HEK293 (cell line): Measurements from ENCODE around the gene MMP19.

Experiments used
- HOXC10 ChIP-seq: sonication (generic); formaldehyde crosslinking; IDR thresholded peaks from 2 replicates; pipeline ENCODE4 v1.8.1; 2023; ENCODE audit warnings: mild to moderate bottlenecking, missing genetic modification reagents
- SCRT2 ChIP-seq: fragments of 450-650 bp; formaldehyde crosslinking; IDR thresholded peaks from 2 replicates; pipeline ENCODE4 v1.5.1; 2016; ENCODE audit warnings: missing biosample characterization, missing genetic modification characterization
- SP2 ChIP-seq: fragments of 450-650 bp; formaldehyde crosslinking; IDR thresholded peaks from 2 replicates; pipeline ENCODE4 v1.5.1; 2016; ENCODE audit warnings: missing biosample characterization, missing genetic modification characterization
- YY2 ChIP-seq: fragments of 450-650 bp; formaldehyde crosslinking; IDR thresholded peaks from 2 replicates; pipeline ENCODE4 v1.5.1; 2016; ENCODE audit warnings: missing biosample characterization, missing genetic modification characterization
- ZBTB48 ChIP-seq: fragments of 450-650 bp; formaldehyde crosslinking; IDR thresholded peaks from 2 replicates; pipeline ENCODE4 v1.5.1; 2016; ENCODE audit warnings: missing biosample characterization, missing genetic modification characterization
- ZNF114 ChIP-seq: fragments of 450-650 bp; formaldehyde crosslinking; IDR thresholded peaks from 2 replicates; pipeline ENCODE4 v1.5.0; 2017; ENCODE audit warnings: missing biosample characterization, missing genetic modification characterization
- ZNF133 ChIP-seq: fragments of 450-650 bp; formaldehyde crosslinking; IDR thresholded peaks from 2 replicates; pipeline ENCODE4 v1.5.1; 2016; ENCODE audit warnings: missing biosample characterization, missing genetic modification characterization
- ZNF248 ChIP-seq: fragments of 450-650 bp; formaldehyde crosslinking; IDR thresholded peaks from 2 replicates; pipeline ENCODE4 v1.5.1; 2017; ENCODE audit warnings: missing biosample characterization, missing genetic modification characterization
- ZNF324 ChIP-seq: fragments of 450-650 bp; formaldehyde crosslinking; IDR thresholded peaks from 2 replicates; pipeline ENCODE4 v1.5.1; 2016; ENCODE audit warnings: missing biosample characterization, missing genetic modification characterization
- ZNF366 ChIP-seq: fragments of 450-650 bp; formaldehyde crosslinking; conservative IDR thresholded peaks from 2 replicates; pipeline ENCODE4 v1.5.1; 2016; ENCODE audit warnings: missing biosample characterization, missing genetic modification characterization
- ZNF610 ChIP-seq: fragments of 450-650 bp; formaldehyde crosslinking; IDR thresholded peaks from 2 replicates; pipeline ENCODE4 v1.5.1; 2016; ENCODE audit warnings: missing biosample characterization, missing genetic modification characterization, borderline replicate concordance
- ZNF621 ChIP-seq: fragments of 450-650 bp; formaldehyde crosslinking; IDR thresholded peaks from 2 replicates; pipeline ENCODE4 v1.5.1; 2017; ENCODE audit warnings: missing biosample characterization, missing genetic modification characterization
- ZNF843 ChIP-seq: fragments of 450-650 bp; formaldehyde crosslinking; IDR thresholded peaks from 2 replicates; pipeline ENCODE4 v1.5.1; 2016; ENCODE audit warnings: missing biosample characterization, missing genetic modification characterization
- ZXDB ChIP-seq: fragments of 450-650 bp; formaldehyde crosslinking; IDR thresholded peaks from 2 replicates; pipeline ENCODE4 v1.5.1; 2016; ENCODE audit warnings: missing biosample characterization, missing genetic modification characterization
- TF ChIP-seq, protein P1 (sequence below): fragments of 450-650 bp; formaldehyde crosslinking; IDR thresholded peaks from 2 replicates; pipeline ENCODE4 v1.5.1; 2016; ENCODE audit warnings: missing biosample characterization, missing genetic modification characterization
- TF ChIP-seq, protein P2 (sequence below): fragments of 450-650 bp; formaldehyde crosslinking; IDR thresholded peaks from 2 replicates; pipeline ENCODE4 v1.5.1; 2017; ENCODE audit warnings: missing biosample characterization, missing genetic modification characterization
- TF ChIP-seq, protein P3 (sequence below): fragments of 450-650 bp; formaldehyde crosslinking; conservative IDR thresholded peaks from 2 replicates; pipeline ENCODE4 v1.5.1; 2016; ENCODE audit warnings: low read depth, missing biosample characterization, missing genetic modification characterization
- TF ChIP-seq, protein P4 (sequence below): fragments of 450-650 bp; formaldehyde crosslinking; IDR thresholded peaks from 2 replicates; pipeline ENCODE4 v1.5.1; 2016; ENCODE audit warnings: missing biosample characterization, missing genetic modification characterization, low read depth

Gene MMP19

DNA sequence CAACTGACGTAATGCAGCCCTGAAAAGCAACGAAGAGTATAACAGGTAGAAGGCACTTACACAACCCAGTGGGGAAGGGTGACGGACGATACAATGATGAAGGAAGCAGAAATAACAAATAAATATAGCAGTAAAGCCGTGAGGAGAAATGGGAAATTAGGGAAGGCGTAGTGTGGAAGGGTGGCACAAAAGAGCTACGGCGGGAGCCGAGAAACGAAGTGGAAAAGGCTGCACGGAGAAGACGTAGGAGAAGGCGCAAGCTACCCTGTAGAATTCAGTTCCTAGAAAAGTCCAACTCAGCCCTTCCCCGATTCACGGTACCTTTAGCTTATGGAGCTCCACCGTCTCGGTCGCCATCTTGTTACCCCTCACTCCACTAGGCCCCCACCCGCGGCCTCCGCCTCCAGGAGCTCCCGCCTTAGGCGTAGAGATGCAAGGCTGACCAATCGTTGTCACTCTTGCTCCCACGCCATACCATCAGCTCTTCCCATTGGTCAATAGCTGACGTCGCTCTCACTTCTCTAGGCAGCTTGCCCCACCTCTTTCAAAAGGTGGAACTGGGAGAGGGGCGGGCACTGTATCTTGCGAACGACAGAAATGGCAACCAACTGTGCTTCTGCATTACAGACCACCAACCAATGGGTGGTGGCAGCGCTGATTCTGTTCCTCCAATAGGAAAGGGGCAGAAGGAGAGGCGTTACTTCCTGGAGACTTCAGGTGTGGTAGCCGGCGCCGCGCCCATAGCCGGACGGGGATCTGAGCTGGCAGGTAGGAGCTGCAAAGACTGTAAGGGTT, 25.2 kb downstream of the MMP19 start, which contains the start of the genes ORMDL2 and SARNP (continued):
- TF ChIP-seq ZNF610 (tag by site-specific recombination) (peak; percentile 78; the same call in 1 of the 2 replicates), ZNF114 (tag by site-specific recombination) (no peak), ZXDB (tag by site-specific recombination) (peak; percentile 77), ZNF366 (tag by site-specific recombination) (peak; percentile 88), ZBTB48 (tag by site-specific recombination) (peak; percentile 94), ZNF133 (tag by site-specific recombination) (peak; percentile 100), ZNF621 (tag by site-specific recombination) (no peak), ZNF324 (tag by site-specific recombination) (peak; percentile 90), ZNF248 (no peak), YY2 (tag by site-specific recombination) (peak; percentile 86), SCRT2 (tag by site-specific recombination) (peak; percentile 91), ZNF843 (peak; percentile 53; the same call in 1 of the 2 replicates), SP2 (tag by site-specific recombination) (peak; percentile 99), HOXC10 (CRISPR knock-in tag) (no peak)
- TF ChIP-seq, protein P1, sequence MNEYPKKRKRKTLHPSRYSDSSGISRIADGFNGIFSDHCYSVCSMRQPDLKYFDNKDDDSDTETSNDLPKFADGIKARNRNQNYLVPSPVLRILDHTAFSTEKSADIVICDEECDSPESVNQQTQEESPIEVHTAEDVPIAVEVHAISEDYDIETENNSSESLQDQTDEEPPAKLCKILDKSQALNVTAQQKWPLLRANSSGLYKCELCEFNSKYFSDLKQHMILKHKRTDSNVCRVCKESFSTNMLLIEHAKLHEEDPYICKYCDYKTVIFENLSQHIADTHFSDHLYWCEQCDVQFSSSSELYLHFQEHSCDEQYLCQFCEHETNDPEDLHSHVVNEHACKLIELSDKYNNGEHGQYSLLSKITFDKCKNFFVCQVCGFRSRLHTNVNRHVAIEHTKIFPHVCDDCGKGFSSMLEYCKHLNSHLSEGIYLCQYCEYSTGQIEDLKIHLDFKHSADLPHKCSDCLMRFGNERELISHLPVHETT (tag by site-specific recombination), result peak; percentile 89
- TF ChIP-seq, protein P2, sequence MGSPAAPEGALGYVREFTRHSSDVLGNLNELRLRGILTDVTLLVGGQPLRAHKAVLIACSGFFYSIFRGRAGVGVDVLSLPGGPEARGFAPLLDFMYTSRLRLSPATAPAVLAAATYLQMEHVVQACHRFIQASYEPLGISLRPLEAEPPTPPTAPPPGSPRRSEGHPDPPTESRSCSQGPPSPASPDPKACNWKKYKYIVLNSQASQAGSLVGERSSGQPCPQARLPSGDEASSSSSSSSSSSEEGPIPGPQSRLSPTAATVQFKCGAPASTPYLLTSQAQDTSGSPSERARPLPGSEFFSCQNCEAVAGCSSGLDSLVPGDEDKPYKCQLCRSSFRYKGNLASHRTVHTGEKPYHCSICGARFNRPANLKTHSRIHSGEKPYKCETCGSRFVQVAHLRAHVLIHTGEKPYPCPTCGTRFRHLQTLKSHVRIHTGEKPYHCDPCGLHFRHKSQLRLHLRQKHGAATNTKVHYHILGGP (tag by site-specific recombination), result no peak
- TF ChIP-seq, protein P3, sequence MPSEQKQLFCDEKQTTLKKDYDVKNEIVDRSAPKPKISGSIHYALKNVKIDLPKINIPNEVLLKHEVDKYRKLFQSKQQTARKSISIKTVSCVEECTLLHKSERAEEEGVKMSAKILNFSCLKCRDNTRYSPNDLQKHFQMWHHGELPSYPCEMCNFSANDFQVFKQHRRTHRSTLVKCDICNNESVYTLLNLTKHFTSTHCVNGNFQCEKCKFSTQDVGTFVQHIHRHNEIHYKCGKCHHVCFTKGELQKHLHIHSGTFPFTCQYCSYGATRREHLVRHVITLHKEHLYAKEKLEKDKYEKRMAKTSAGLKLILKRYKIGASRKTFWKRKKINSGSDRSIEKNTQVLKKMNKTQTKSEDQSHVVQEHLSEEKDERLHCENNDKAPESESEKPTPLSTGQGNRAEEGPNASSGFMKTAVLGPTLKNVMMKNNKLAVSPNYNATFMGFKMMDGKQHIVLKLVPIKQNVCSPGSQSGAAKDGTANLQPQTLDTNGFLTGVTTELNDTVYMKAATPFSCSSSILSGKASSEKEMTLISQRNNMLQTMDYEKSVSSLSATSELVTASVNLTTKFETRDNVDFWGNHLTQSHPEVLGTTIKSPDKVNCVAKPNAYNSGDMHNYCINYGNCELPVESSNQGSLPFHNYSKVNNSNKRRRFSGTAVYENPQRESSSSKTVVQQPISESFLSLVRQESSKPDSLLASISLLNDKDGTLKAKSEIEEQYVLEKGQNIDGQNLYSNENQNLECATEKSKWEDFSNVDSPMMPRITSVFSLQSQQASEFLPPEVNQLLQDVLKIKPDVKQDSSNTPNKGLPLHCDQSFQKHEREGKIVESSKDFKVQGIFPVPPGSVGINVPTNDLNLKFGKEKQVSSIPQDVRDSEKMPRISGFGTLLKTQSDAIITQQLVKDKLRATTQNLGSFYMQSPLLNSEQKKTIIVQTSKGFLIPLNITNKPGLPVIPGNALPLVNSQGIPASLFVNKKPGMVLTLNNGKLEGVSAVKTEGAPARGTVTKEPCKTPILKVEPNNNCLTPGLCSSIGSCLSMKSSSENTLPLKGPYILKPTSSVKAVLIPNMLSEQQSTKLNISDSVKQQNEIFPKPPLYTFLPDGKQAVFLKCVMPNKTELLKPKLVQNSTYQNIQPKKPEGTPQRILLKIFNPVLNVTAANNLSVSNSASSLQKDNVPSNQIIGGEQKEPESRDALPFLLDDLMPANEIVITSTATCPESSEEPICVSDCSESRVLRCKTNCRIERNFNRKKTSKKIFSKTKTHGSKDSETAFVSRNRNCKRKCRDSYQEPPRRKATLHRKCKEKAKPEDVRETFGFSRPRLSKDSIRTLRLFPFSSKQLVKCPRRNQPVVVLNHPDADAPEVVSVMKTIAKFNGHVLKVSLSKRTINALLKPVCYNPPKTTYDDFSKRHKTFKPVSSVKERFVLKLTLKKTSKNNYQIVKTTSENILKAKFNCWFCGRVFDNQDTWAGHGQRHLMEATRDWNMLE (tag by site-specific recombination), result peak; percentile 38; the same call in 1 of the 2 replicates
- TF ChIP-seq, protein P4, sequence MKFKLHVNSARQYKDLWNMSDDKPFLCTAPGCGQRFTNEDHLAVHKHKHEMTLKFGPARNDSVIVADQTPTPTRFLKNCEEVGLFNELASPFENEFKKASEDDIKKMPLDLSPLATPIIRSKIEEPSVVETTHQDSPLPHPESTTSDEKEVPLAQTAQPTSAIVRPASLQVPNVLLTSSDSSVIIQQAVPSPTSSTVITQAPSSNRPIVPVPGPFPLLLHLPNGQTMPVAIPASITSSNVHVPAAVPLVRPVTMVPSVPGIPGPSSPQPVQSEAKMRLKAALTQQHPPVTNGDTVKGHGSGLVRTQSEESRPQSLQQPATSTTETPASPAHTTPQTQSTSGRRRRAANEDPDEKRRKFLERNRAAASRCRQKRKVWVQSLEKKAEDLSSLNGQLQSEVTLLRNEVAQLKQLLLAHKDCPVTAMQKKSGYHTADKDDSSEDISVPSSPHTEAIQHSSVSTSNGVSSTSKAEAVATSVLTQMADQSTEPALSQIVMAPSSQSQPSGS, result peak; percentile 88
